Measurements from ENCODE around the gene DNAJC1. TPM values are rescaled to one million over a fixed set of nuclear protein-coding genes. Genes with fewer than 3 reads are reported as not detected.

Gene DNAJC1
- total and polyA plus RNA-seq, 2 of the 8 experiments (the other 6 are each of a cell fraction or from before 2014, with no cell fraction given), result 6.8 to 14.8 TPM

GRCh38 chr10:21961847-21962246 lies 41.7 kb downstream of the DNAJC1 start:
- Histone ChIP-seq H3K9me3 (ENCODE audit: insufficient read depth in 2 of 2, low read depth in 1 of 2, low read length in 1 of 2) (peaks cover 0 to 4% of the 10 kb centered on the region in 2 experiments; a peak in 1 of 4 replicates), H2AFZ (ENCODE audit: low read length) (no peak overlapping the region), H2BK15ac (ENCODE audit: low read length) (no peak overlapping the region), H3K27me3 (replicated peaks in 1 of 4; ENCODE audit: control insufficient read depth in 3 of 4, extremely low read depth in 1 of 4, insufficient read depth in 3 of 4, low read length in 3 of 4) (no peaks in the 10 kb centered on the region), H2AK5ac (ENCODE audit: low read depth, low read length) (no peak overlapping the region), H2BK5ac (ENCODE audit: low read depth, low read length) (no peak overlapping the region), H3K4me3 (ENCODE audit: extremely low read depth in 1 of 4, insufficient read depth in 2 of 4, low read depth in 3 of 4, low read length in 4 of 4) (no peak overlapping the region), H3K23me2 (ENCODE audit: low read depth, low read length) (no peaks in the 10 kb centered on the region), H3K79me1 (ENCODE audit: low read depth, low read length) (no peaks in the 10 kb centered on the region), H4K5ac (ENCODE audit: insufficient read length, low read depth, low read length) (no peak overlapping the region), H4K8ac (ENCODE audit: extremely low read depth, insufficient read depth, low read length) (no peak overlapping the region), H4K91ac (replicated peaks; ENCODE audit: insufficient read length, low read length) (no peak overlapping the region), H3K56ac (replicated peaks; ENCODE audit: insufficient read length, low read depth, low read length) (no peak overlapping the region), H2BK120ac (replicated peaks; ENCODE audit: low read depth, low read length) (no peak overlapping the region), H3K14ac (ENCODE audit: insufficient read length) (no peak overlapping the region), H3K4me2 (ENCODE audit: insufficient read depth in 1 of 2, low read depth in 2 of 2, low read length in 2 of 2) (no peak overlapping the region), H3K18ac (ENCODE audit: extremely low read depth, low read length) (no peak overlapping the region), H3K79me2 (ENCODE audit: control insufficient read depth in 1 of 2, insufficient read depth in 2 of 2, low read length in 2 of 2) (no peaks in the 10 kb centered on the region), H2BK12ac (ENCODE audit: low read depth, low read length) (0 out of 2 replicates have a peak overlapping the region, but pooled peaks have one; percentile 0), H3K36me3 (ENCODE audit: control insufficient read depth in 2 of 4, insufficient read depth in 4 of 4, low read length in 3 of 4) (no peaks in the 10 kb centered on the region), H3K4ac (replicated peaks; ENCODE audit: insufficient read length, low read depth, low read length) (no peak overlapping the region), H2BK20ac (ENCODE audit: low read length) (no peak overlapping the region), H3K9ac (replicated peaks in 1 of 4; ENCODE audit: extremely low read depth in 1 of 4, low read depth in 3 of 4, low read length in 3 of 4) (no peak overlapping the region), H3K27ac (ENCODE audit: low read depth, low read length) (no peak overlapping the region), H4K20me1 (replicated peaks in 1 of 2; ENCODE audit: control insufficient read depth in 1 of 2, insufficient read depth in 2 of 2, low read length in 2 of 2) (no peaks in the 10 kb centered on the region), H3K23ac (ENCODE audit: insufficient read length) (no peak overlapping the region), H3K4me1 (replicated peaks in 1 of 4; ENCODE audit: control insufficient read depth in 3 of 4, insufficient read depth in 4 of 4, low read length in 3 of 4) (no peaks in the 10 kb centered on the region)
- no peak for FAIRE-seq
- no peak for DNase-seq (ENCODE audit: low read depth in 1 of 2, low spot score in 2 of 2)
- CTCF ChIA-PET (ENCODE audit: partially characterized antibody), result no interaction called here
- POLR2A ChIA-PET (ENCODE audit: partially characterized antibody), result no interaction called here
- no peak for TF ChIP-seq PHF8 (conservative IDR thresholded peaks at IDR 0.05; ENCODE audit: low read depth, low read length)
- no peak for TF ChIP-seq SP2 (IDR thresholded peaks at IDR 0.05; ENCODE audit: low read length)
- no peak for TF ChIP-seq CBX8 (IDR thresholded peaks at IDR 0.05; ENCODE audit: borderline replicate concordance, low read depth, low read length)
- no peak for TF ChIP-seq SIX5 (IDR thresholded peaks at IDR 0.05; ENCODE audit: low read depth, low read length)
- no peak for TF ChIP-seq KDM1A (IDR thresholded peaks at IDR 0.05; ENCODE audit: borderline replicate concordance, low read length)
- TF ChIP-seq POLR2A (IDR thresholded peaks at IDR 0.05; ENCODE audit: control extremely low read depth in 1 of 2, low read depth in 2 of 2, low read length in 2 of 2), result no peak
- no peak for TF ChIP-seq MAFK (IDR thresholded peaks at IDR 0.05; ENCODE audit: low read depth, low read length)
- no peak for TF ChIP-seq SIRT6 (IDR thresholded peaks at IDR 0.05; ENCODE audit: low read length)
- no peak for TF ChIP-seq BACH1 (IDR thresholded peaks at IDR 0.05; ENCODE audit: low read length)
- TF ChIP-seq CTBP2 (IDR thresholded peaks at IDR 0.05; ENCODE audit: borderline replicate concordance, insufficient read depth, insufficient read length, low read length), result no peak
- TF ChIP-seq, protein P1, sequence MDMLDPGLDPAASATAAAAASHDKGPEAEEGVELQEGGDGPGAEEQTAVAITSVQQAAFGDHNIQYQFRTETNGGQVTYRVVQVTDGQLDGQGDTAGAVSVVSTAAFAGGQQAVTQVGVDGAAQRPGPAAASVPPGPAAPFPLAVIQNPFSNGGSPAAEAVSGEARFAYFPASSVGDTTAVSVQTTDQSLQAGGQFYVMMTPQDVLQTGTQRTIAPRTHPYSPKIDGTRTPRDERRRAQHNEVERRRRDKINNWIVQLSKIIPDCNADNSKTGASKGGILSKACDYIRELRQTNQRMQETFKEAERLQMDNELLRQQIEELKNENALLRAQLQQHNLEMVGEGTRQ (IDR thresholded peaks at IDR 0.05; ENCODE audit: low read length), result no peak
- TF ChIP-seq TBP (IDR thresholded peaks at IDR 0.05; ENCODE audit: low read depth, low read length), result no peak
- TF ChIP-seq CEBPB (IDR thresholded peaks at IDR 0.05; ENCODE audit: low read depth, low read length), result no peak
